Measurements from ENCODE around the gene ALDH8A1.

The ALDH8A1 gene

GRCh38 chr6:134951494-134952263 is 1.8 kb upstream of the ALDH8A1 start:
- TF ChIP-seq CTCF (conservative IDR thresholded peaks at IDR 0.05; ENCODE audit: low read depth, low read length): no peak
- H3K4me3 ChIP-seq (ENCODE audit: low read length): no peak overlapping the region
- DNase-seq (ENCODE audit: low read depth): no peak

- no peak overlapping the region for H3K4me3 ChIP-seq (ENCODE audit: low read length)
- no peak for DNase-seq (ENCODE audit: low read depth)
- TF ChIP-seq CTCF (conservative IDR thresholded peaks at IDR 0.05; ENCODE audit: low read depth, low read length): no peak
These were observed 581 bp upstream of the ALDH8A1 start for GRCh38 chr6:134950482-134950881.

GRCh38 chr6:134948691-134949090 is 1.2 kb downstream of the ALDH8A1 start:
- no peak overlapping the region for H3K4me3 ChIP-seq (ENCODE audit: low read length)
- no peak for DNase-seq (ENCODE audit: low read depth)
- no peak for TF ChIP-seq CTCF (conservative IDR thresholded peaks at IDR 0.05; ENCODE audit: low read depth, low read length)

- no peak overlapping the region for H3K4me3 ChIP-seq (ENCODE audit: low read length)
- DNase-seq (ENCODE audit: low read depth): no peak
- no peak for TF ChIP-seq CTCF (conservative IDR thresholded peaks at IDR 0.05; ENCODE audit: low read depth, low read length)
These were observed 1.8 kb downstream of the ALDH8A1 start for GRCh38 chr6:134948142-134948541.

GRCh38 chr6:134945045-134945444 is 4.9 kb downstream of the ALDH8A1 start:
- no peak for DNase-seq (ENCODE audit: low read depth)
- no peak for TF ChIP-seq CTCF (conservative IDR thresholded peaks at IDR 0.05; ENCODE audit: low read depth, low read length)

GRCh38 chr6:134943522-134944111 is 6.3 kb downstream of the ALDH8A1 start:
- H3K4me3 ChIP-seq (ENCODE audit: low read length): no peak overlapping the region
- TF ChIP-seq CTCF (conservative IDR thresholded peaks at IDR 0.05; ENCODE audit: low read depth, low read length): no peak
- DNase-seq (ENCODE audit: low read depth): no peak

More at GRCh38 chr6:134945045-134945444, 4.9 kb downstream of the ALDH8A1 start:
- H3K4me3 ChIP-seq (ENCODE audit: low read length): no peak overlapping the region

GRCh38 chr6:134938896-134939295 is 11.0 kb downstream of the ALDH8A1 start:
- DNase-seq (ENCODE audit: low read depth): no peak
- TF ChIP-seq CTCF (conservative IDR thresholded peaks at IDR 0.05; ENCODE audit: low read depth, low read length): no peak
- H3K4me3 ChIP-seq (ENCODE audit: low read length): no peak overlapping the region
